Measurements from ENCODE around the gene ZMIZ1.

GRCh38 chr10:79349766-79350406 lies 281.1 kb downstream of the ZMIZ1 start:
- TF ChIP-seq YY1 (IDR thresholded peaks at IDR 0.05; ENCODE audit: insufficient read depth, insufficient read length) (no peak), ZNF274 (IDR thresholded peaks at IDR 0.05; ENCODE audit: low read depth, low read length) (no peak), SUZ12 (IDR thresholded peaks at IDR 0.05; ENCODE audit: extremely low read depth, insufficient read depth, insufficient read length) (no peak)

Measured in NT2/D1 (cell line).